Mucosa of rectum (tissue), 2 donors: ENCODE data around the gene C10orf67.

Source experiments
- H3K27ac ChIP-seq, 2 donors: one replicate each; pipeline ENCODE4 v1.7.0; 2013; ENCODE audit warnings: inconsistent platforms in 2 of 2, low read depth in 2 of 2, low read length in 2 of 2
- H3K27me3 ChIP-seq, 2 donors: one replicate each; pipeline ENCODE4 v1.7.0; 2013; ENCODE audit warnings: low read length in 2 of 2; ENCODE audit not compliant: control insufficient read depth in 2 of 2, insufficient read depth in 2 of 2
- H3K36me3 ChIP-seq, 2 donors: one replicate each; pipeline ENCODE4 v1.7.0; 2013; ENCODE audit warnings: low read length in 2 of 2; ENCODE audit not compliant: control insufficient read depth in 2 of 2, insufficient read depth in 2 of 2
- H3K4me1 ChIP-seq, 2 donors: one replicate each; pipeline ENCODE4 v1.7.0; 2013; ENCODE audit warnings: low read length in 2 of 2, mild to moderate bottlenecking in 1 of 2; ENCODE audit not compliant: control insufficient read depth in 2 of 2, insufficient read depth in 2 of 2
- H3K4me3 ChIP-seq, 2 donors: one replicate each; pipeline ENCODE4 v1.7.0; 2013; ENCODE audit warnings: low read length in 2 of 2
- H3K9ac ChIP-seq, 2 donors: one replicate each; pipeline ENCODE4 v1.7.0; 2013; ENCODE audit warnings: low read length in 2 of 2, low read depth in 1 of 2, mild to moderate bottlenecking in 1 of 2
- H3K9me3 ChIP-seq, 2 donors: one replicate each; pipeline ENCODE4 v1.7.0; 2013; ENCODE audit warnings: low read length in 2 of 2; ENCODE audit not compliant: control insufficient read depth in 2 of 2
- donor health status: healthy.
- donor health status: Normal muscosa, but diverticular disease.

C10orf67 gene

GRCh38 chr10:23326544-23327307 lies 17.9 kb downstream of the C10orf67 start:
- H3K27ac ChIP-seq = no peak overlapping the region
- no peaks in the 10 kb centered on the region for H3K36me3 ChIP-seq
- H3K4me3 ChIP-seq = no peak overlapping the region
- H3K4me1 ChIP-seq = no peaks in the 10 kb centered on the region
- no peak overlapping the region for H3K9ac ChIP-seq
- no peaks in the 10 kb centered on the region for H3K9me3 ChIP-seq
- no peaks in the 10 kb centered on the region for H3K27me3 ChIP-seq

- Histone ChIP-seq H3K4me1 (no peaks in the 10 kb centered on the region), H3K4me3 (no peak overlapping the region), H3K27me3 (no peaks in the 10 kb centered on the region), H3K9me3 (no peaks in the 10 kb centered on the region), H3K9ac (no peak overlapping the region), H3K27ac (no peak overlapping the region), H3K36me3 (no peaks in the 10 kb centered on the region)
These were observed 19.5 kb downstream of the C10orf67 start for GRCh38 chr10:23325132-23325531.

GRCh38 chr10:23324351-23324750 lies 20.2 kb downstream of the C10orf67 start:
- H3K9me3 ChIP-seq = no peaks in the 10 kb centered on the region
- no peaks in the 10 kb centered on the region for H3K4me1 ChIP-seq
- H3K36me3 ChIP-seq = no peaks in the 10 kb centered on the region
- no peaks in the 10 kb centered on the region for H3K27me3 ChIP-seq
- H3K4me3 ChIP-seq = no peak overlapping the region
- no peak overlapping the region for H3K9ac ChIP-seq
- H3K27ac ChIP-seq = no peak overlapping the region

- no peak overlapping the region for H3K27ac ChIP-seq
- H3K36me3 ChIP-seq = no peaks in the 10 kb centered on the region
- no peaks in the 10 kb centered on the region for H3K4me1 ChIP-seq
- no peak overlapping the region for H3K9ac ChIP-seq
- H3K9me3 ChIP-seq = no peaks in the 10 kb centered on the region
- H3K27me3 ChIP-seq = no peaks in the 10 kb centered on the region
- no peak overlapping the region for H3K4me3 ChIP-seq
These were observed 22.5 kb downstream of the C10orf67 start for GRCh38 chr10:23322082-23322481.

GRCh38 chr10:23319835-23320234 lies 24.8 kb downstream of the C10orf67 start:
- no peak overlapping the region for H3K27ac ChIP-seq
- H3K36me3 ChIP-seq = no peaks in the 10 kb centered on the region
- no peaks in the 10 kb centered on the region for H3K27me3 ChIP-seq
- H3K9me3 ChIP-seq = no peaks in the 10 kb centered on the region
- no peaks in the 10 kb centered on the region for H3K4me1 ChIP-seq
- H3K4me3 ChIP-seq = no peak overlapping the region
- H3K9ac ChIP-seq = no peak overlapping the region

GRCh38 chr10:23318359-23318758 lies 26.2 kb downstream of the C10orf67 start:
- Histone ChIP-seq H3K9me3 (no peaks in the 10 kb centered on the region), H3K4me3 (no peak overlapping the region), H3K9ac (no peak overlapping the region), H3K27me3 (no peaks in the 10 kb centered on the region), H3K27ac (no peak overlapping the region), H3K4me1 (no peaks in the 10 kb centered on the region), H3K36me3 (no peaks in the 10 kb centered on the region)

GRCh38 chr10:23317416-23317815 lies 27.2 kb downstream of the C10orf67 start:
- Histone ChIP-seq H3K4me3 (no peak overlapping the region), H3K9me3 (no peaks in the 10 kb centered on the region), H3K27me3 (no peaks in the 10 kb centered on the region), H3K4me1 (no peaks in the 10 kb centered on the region), H3K9ac (no peak overlapping the region), H3K27ac (no peak overlapping the region), H3K36me3 (no peaks in the 10 kb centered on the region)

- no peak overlapping the region for H3K9ac ChIP-seq
- H3K36me3 ChIP-seq = no peaks in the 10 kb centered on the region
- H3K27ac ChIP-seq = no peak overlapping the region
- no peaks in the 10 kb centered on the region for H3K27me3 ChIP-seq
- H3K4me1 ChIP-seq = no peaks in the 10 kb centered on the region
- no peaks in the 10 kb centered on the region for H3K9me3 ChIP-seq
- H3K4me3 ChIP-seq = no peak overlapping the region
These were observed 28.2 kb downstream of the C10orf67 start for GRCh38 chr10:23316406-23316805.

GRCh38 chr10:23315966-23316365 lies 28.6 kb downstream of the C10orf67 start:
- H3K9me3 ChIP-seq = no peaks in the 10 kb centered on the region
- no peak overlapping the region for H3K4me3 ChIP-seq
- no peaks in the 10 kb centered on the region for H3K27me3 ChIP-seq
- no peaks in the 10 kb centered on the region for H3K4me1 ChIP-seq
- no peak overlapping the region for H3K27ac ChIP-seq
- no peak overlapping the region for H3K9ac ChIP-seq
- H3K36me3 ChIP-seq = no peaks in the 10 kb centered on the region

GRCh38 chr10:23314835-23315239 lies 29.8 kb downstream of the C10orf67 start:
- Histone ChIP-seq H3K27ac (no peak overlapping the region), H3K4me1 (no peaks in the 10 kb centered on the region), H3K4me3 (no peak overlapping the region), H3K36me3 (no peaks in the 10 kb centered on the region), H3K9ac (no peak overlapping the region), H3K27me3 (no peaks in the 10 kb centered on the region), H3K9me3 (no peaks in the 10 kb centered on the region)
